Astrocyte (in vitro differentiated cells and primary cell): ENCODE results near the gene MOB3B. TPM values are rescaled to one million over a fixed set of nuclear protein-coding genes. Genes with fewer than 3 reads are reported as not detected.
A peak's percentile ranks its signal among the peaks of the same experiment; 100 is the strongest.

Source experiments
- DNase-seq: peaks from one replicate; pipeline ENCODE4 v3.0.0-alpha.2; 2010; ENCODE audit warnings: low read depth
- FAIRE-seq: peaks from 2 replicates; lab custom pipeline; 2011; peaks lifted over from hg19 to GRCh38; lab: Jason Lieb, UNC
- H2AFZ ChIP-seq: 2 replicates; pipeline ENCODE4 v1.6.0; 2012; ENCODE audit warnings: low read depth, low read length, inconsistent platforms
- H3K27ac ChIP-seq: 2 replicates; pipeline ENCODE4 v1.5.1; 2011; ENCODE audit warnings: low read depth, low read length, inconsistent platforms
- H3K27me3 ChIP-seq: 2 replicates; pipeline ENCODE4 v1.6.0; 2011; ENCODE audit warnings: low read length, inconsistent platforms; ENCODE audit not compliant: insufficient read depth
- H3K36me3 ChIP-seq: 2 replicates; pipeline ENCODE4 v1.5.1; 2011; ENCODE audit warnings: low read length, inconsistent platforms; ENCODE audit not compliant: insufficient read depth
- H3K4me1 ChIP-seq: 2 replicates; pipeline ENCODE4 v1.5.1; 2011; ENCODE audit warnings: low read length, inconsistent platforms; ENCODE audit not compliant: insufficient read depth
- H3K4me2 ChIP-seq: 2 replicates; pipeline ENCODE4 v1.6.0; 2012; ENCODE audit warnings: low read length, inconsistent platforms
- H3K4me3 ChIP-seq: 2 replicates; pipeline ENCODE4 v1.5.1; 2011; ENCODE audit warnings: low read depth, mild to moderate bottlenecking, low read length, inconsistent platforms; ENCODE audit not compliant: insufficient read depth
- H3K79me2 ChIP-seq: 2 replicates; pipeline ENCODE4 v1.6.0; 2012; ENCODE audit warnings: mild to moderate bottlenecking, low read length, inconsistent platforms; ENCODE audit not compliant: insufficient read depth
- H3K9ac ChIP-seq: 2 replicates; pipeline ENCODE4 v1.6.0; 2012; ENCODE audit warnings: mild to moderate bottlenecking, low read length, inconsistent platforms
- H3K9me3 ChIP-seq: 2 replicates; pipeline ENCODE4 v1.5.1; 2012; ENCODE audit warnings: low read depth, mild to moderate bottlenecking, low read length, inconsistent platforms; ENCODE audit not compliant: insufficient read depth
- H4K20me1 ChIP-seq: 2 replicates; pipeline ENCODE4 v1.6.0; 2012; ENCODE audit warnings: low read length, inconsistent platforms; ENCODE audit not compliant: insufficient read depth
- H3K27ac Mint-ChIP-seq: one replicate; pipeline ENCODE4 v1.8.0; 2021; ENCODE audit warnings: mild to moderate bottlenecking, mixed read lengths; ENCODE audit not compliant: unreplicated experiment
- H3K27me3 Mint-ChIP-seq: one replicate; pipeline ENCODE4 v1.8.0; 2021; ENCODE audit warnings: low read depth, mixed read lengths; ENCODE audit not compliant: unreplicated experiment
- H3K36me3 Mint-ChIP-seq: one replicate; pipeline ENCODE4 v1.8.0; 2021; ENCODE audit warnings: low read depth, mixed read lengths; ENCODE audit not compliant: unreplicated experiment
- H3K4me1 Mint-ChIP-seq: one replicate; pipeline ENCODE4 v1.8.0; 2021; ENCODE audit warnings: low read depth, mixed read lengths; ENCODE audit not compliant: unreplicated experiment
- H3K4me3 Mint-ChIP-seq: one replicate; pipeline ENCODE4 v1.8.0; 2021; ENCODE audit warnings: mild to moderate bottlenecking, moderate library complexity, mixed read lengths; ENCODE audit not compliant: unreplicated experiment
- H3K9me3 Mint-ChIP-seq: one replicate; pipeline ENCODE4 v1.8.0; 2021; ENCODE audit warnings: mild to moderate bottlenecking, mixed read lengths; ENCODE audit not compliant: unreplicated experiment
- CTCF ChIP-seq: IDR thresholded peaks from 2 replicates; pipeline ENCODE4 v1.5.1; 2011; ENCODE audit warnings: low read depth, mild to moderate bottlenecking, inconsistent platforms, low read length, moderate library complexity; ENCODE audit not compliant: insufficient read depth
- EZH2 ChIP-seq: IDR thresholded peaks from 2 replicates; pipeline ENCODE4 v1.6.1; 2012; ENCODE audit warnings: mild to moderate bottlenecking, low read length, inconsistent platforms; ENCODE audit not compliant: insufficient read depth
- total RNA-seq: library from RNA; stranded (reverse); gene quantifications from 2 replicates; pipeline ENCODE4 v1.2.1, GENCODE V29; 2021

The MOB3B gene
- total RNA-seq, 1 donor from 2014 or later: 3.9 TPM

GRCh38 chr9:27365707-27366376 is 163.8 kb downstream of the MOB3B start:
- Histone ChIP-seq H2AFZ (no peak overlapping the region), H3K4me1 (peaks cover 6% of the 10 kb centered on the region), H3K9me3 (no peaks in the 10 kb centered on the region), H3K9ac (no peak overlapping the region), H3K4me2 (peak overlapping the region; percentile 21), H3K4me3 (no peak overlapping the region), H3K36me3 (no peaks in the 10 kb centered on the region), H4K20me1 (no peaks in the 10 kb centered on the region), H3K79me2 (no peaks in the 10 kb centered on the region), H3K27me3 (peaks cover 19% of the 10 kb centered on the region), H3K27ac (no peak overlapping the region)
- FAIRE-seq (no peak), DNase-seq (peak; percentile 36)
- Mint-ChIP-seq H3K27ac (no peak overlapping the region), H3K4me3 (no peak overlapping the region), H3K27me3 (no peaks in the 10 kb centered on the region), H3K9me3 (no peaks in the 10 kb centered on the region), H3K4me1 (peaks cover 30% of the 10 kb centered on the region), H3K36me3 (no peaks in the 10 kb centered on the region)
- TF ChIP-seq CTCF (no peak), EZH2 (no peak)

GRCh38 chr9:27362447-27363210 is 167.0 kb downstream of the MOB3B start:
- H4K20me1 ChIP-seq: no peaks in the 10 kb centered on the region
- no peak for FAIRE-seq
- no peaks in the 10 kb centered on the region for H3K36me3 ChIP-seq
- H3K79me2 ChIP-seq: no peaks in the 10 kb centered on the region
- H3K4me2 ChIP-seq: no peak overlapping the region
- no peaks in the 10 kb centered on the region for H3K27me3 Mint-ChIP-seq
- no peak overlapping the region for H3K27ac Mint-ChIP-seq
- no peak overlapping the region for H2AFZ ChIP-seq
- H3K36me3 Mint-ChIP-seq: peaks cover 4% of the 10 kb centered on the region
- peaks cover 6% of the 10 kb centered on the region for H3K4me1 ChIP-seq
- no peak overlapping the region for H3K27ac ChIP-seq
- peaks cover 7% of the 10 kb centered on the region for H3K27me3 ChIP-seq
- TF ChIP-seq CTCF: no peak
- no peak for TF ChIP-seq EZH2
- H3K4me1 Mint-ChIP-seq: peaks cover 31% of the 10 kb centered on the region
- DNase-seq: no peak
- H3K9me3 ChIP-seq: no peaks in the 10 kb centered on the region
- H3K4me3 ChIP-seq: no peak overlapping the region
- H3K4me3 Mint-ChIP-seq: no peak overlapping the region
- peaks cover 2% of the 10 kb centered on the region for H3K9me3 Mint-ChIP-seq
- H3K9ac ChIP-seq: no peak overlapping the region

- Mint-ChIP-seq H3K4me3 (no peak overlapping the region), H3K36me3 (peaks cover 4% of the 10 kb centered on the region), H3K27me3 (no peaks in the 10 kb centered on the region), H3K4me1 (peaks cover 23% of the 10 kb centered on the region), H3K9me3 (peaks cover 2% of the 10 kb centered on the region), H3K27ac (no peak overlapping the region)
- H3K4me1 ChIP-seq: peaks cover 4% of the 10 kb centered on the region
- no peaks in the 10 kb centered on the region for H4K20me1 ChIP-seq
- H2AFZ ChIP-seq: no peak overlapping the region
- no peak overlapping the region for H3K4me3 ChIP-seq
- H3K27me3 ChIP-seq: peaks cover 3% of the 10 kb centered on the region
- no peak overlapping the region for H3K27ac ChIP-seq
- H3K36me3 ChIP-seq: no peaks in the 10 kb centered on the region
- FAIRE-seq (no peak), DNase-seq (no peak)
- H3K9me3 ChIP-seq: no peaks in the 10 kb centered on the region
- no peak for TF ChIP-seq EZH2
- no peak for TF ChIP-seq CTCF
- H3K79me2 ChIP-seq: no peaks in the 10 kb centered on the region
- H3K9ac ChIP-seq: no peak overlapping the region
- H3K4me2 ChIP-seq: no peak overlapping the region
Observed at GRCh38 chr9:27361492-27361891, 168.1 kb downstream of the MOB3B start.
